Astrocyte (in vitro differentiated cells and primary cell): ENCODE results near the gene LRRC61. TPM values are rescaled to one million over a fixed set of nuclear protein-coding genes. Genes with fewer than 3 reads are reported as not detected.
A peak's percentile ranks its signal among the peaks of the same experiment; 100 is the strongest.

Experiments used
- DNase-seq: peaks from one replicate; pipeline ENCODE4 v3.0.0-alpha.2; 2010; ENCODE audit warnings: low read depth
- FAIRE-seq: peaks from 2 replicates; lab custom pipeline; 2011; peaks lifted over from hg19 to GRCh38; lab: Jason Lieb, UNC
- H2AFZ ChIP-seq: 2 replicates; pipeline ENCODE4 v1.6.0; 2012; ENCODE audit warnings: low read depth, low read length, inconsistent platforms
- H3K27ac ChIP-seq: 2 replicates; pipeline ENCODE4 v1.5.1; 2011; ENCODE audit warnings: low read depth, low read length, inconsistent platforms
- H3K27me3 ChIP-seq: 2 replicates; pipeline ENCODE4 v1.6.0; 2011; ENCODE audit warnings: low read length, inconsistent platforms; ENCODE audit not compliant: insufficient read depth
- H3K36me3 ChIP-seq: 2 replicates; pipeline ENCODE4 v1.5.1; 2011; ENCODE audit warnings: low read length, inconsistent platforms; ENCODE audit not compliant: insufficient read depth
- H3K4me1 ChIP-seq: 2 replicates; pipeline ENCODE4 v1.5.1; 2011; ENCODE audit warnings: low read length, inconsistent platforms; ENCODE audit not compliant: insufficient read depth
- H3K4me2 ChIP-seq: 2 replicates; pipeline ENCODE4 v1.6.0; 2012; ENCODE audit warnings: low read length, inconsistent platforms
- H3K4me3 ChIP-seq: 2 replicates; pipeline ENCODE4 v1.5.1; 2011; ENCODE audit warnings: low read depth, mild to moderate bottlenecking, low read length, inconsistent platforms; ENCODE audit not compliant: insufficient read depth
- H3K79me2 ChIP-seq: 2 replicates; pipeline ENCODE4 v1.6.0; 2012; ENCODE audit warnings: mild to moderate bottlenecking, low read length, inconsistent platforms; ENCODE audit not compliant: insufficient read depth
- H3K9ac ChIP-seq: 2 replicates; pipeline ENCODE4 v1.6.0; 2012; ENCODE audit warnings: mild to moderate bottlenecking, low read length, inconsistent platforms
- H3K9me3 ChIP-seq: 2 replicates; pipeline ENCODE4 v1.5.1; 2012; ENCODE audit warnings: low read depth, mild to moderate bottlenecking, low read length, inconsistent platforms; ENCODE audit not compliant: insufficient read depth
- H4K20me1 ChIP-seq: 2 replicates; pipeline ENCODE4 v1.6.0; 2012; ENCODE audit warnings: low read length, inconsistent platforms; ENCODE audit not compliant: insufficient read depth
- H3K27ac Mint-ChIP-seq: one replicate; pipeline ENCODE4 v1.8.0; 2021; ENCODE audit warnings: mild to moderate bottlenecking, mixed read lengths; ENCODE audit not compliant: unreplicated experiment
- H3K27me3 Mint-ChIP-seq: one replicate; pipeline ENCODE4 v1.8.0; 2021; ENCODE audit warnings: low read depth, mixed read lengths; ENCODE audit not compliant: unreplicated experiment
- H3K36me3 Mint-ChIP-seq: one replicate; pipeline ENCODE4 v1.8.0; 2021; ENCODE audit warnings: low read depth, mixed read lengths; ENCODE audit not compliant: unreplicated experiment
- H3K4me1 Mint-ChIP-seq: one replicate; pipeline ENCODE4 v1.8.0; 2021; ENCODE audit warnings: low read depth, mixed read lengths; ENCODE audit not compliant: unreplicated experiment
- H3K4me3 Mint-ChIP-seq: one replicate; pipeline ENCODE4 v1.8.0; 2021; ENCODE audit warnings: mild to moderate bottlenecking, moderate library complexity, mixed read lengths; ENCODE audit not compliant: unreplicated experiment
- H3K9me3 Mint-ChIP-seq: one replicate; pipeline ENCODE4 v1.8.0; 2021; ENCODE audit warnings: mild to moderate bottlenecking, mixed read lengths; ENCODE audit not compliant: unreplicated experiment
- CTCF ChIP-seq: IDR thresholded peaks from 2 replicates; pipeline ENCODE4 v1.5.1; 2011; ENCODE audit warnings: low read depth, mild to moderate bottlenecking, inconsistent platforms, low read length, moderate library complexity; ENCODE audit not compliant: insufficient read depth
- EZH2 ChIP-seq: IDR thresholded peaks from 2 replicates; pipeline ENCODE4 v1.6.1; 2012; ENCODE audit warnings: mild to moderate bottlenecking, low read length, inconsistent platforms; ENCODE audit not compliant: insufficient read depth
- total RNA-seq: library from RNA; stranded (reverse); gene quantifications from 2 replicates; pipeline ENCODE4 v1.2.1, GENCODE V29; 2021

Gene LRRC61
- total RNA-seq, 1 donor from 2014 or later: 0.45 TPM

- Histone ChIP-seq H3K27ac (no peak overlapping the region), H3K9ac (no peak overlapping the region), H4K20me1 (peaks cover 7% of the 10 kb centered on the region), H3K9me3 (no peaks in the 10 kb centered on the region), H3K27me3 (no peaks in the 10 kb centered on the region), H2AFZ (no peak overlapping the region), H3K36me3 (no peaks in the 10 kb centered on the region), H3K79me2 (no peaks in the 10 kb centered on the region), H3K4me3 (no peak overlapping the region), H3K4me2 (no peak overlapping the region), H3K4me1 (peaks cover 11% of the 10 kb centered on the region)
- Mint-ChIP-seq H3K36me3 (peaks cover 2% of the 10 kb centered on the region), H3K27ac (no peak overlapping the region), H3K4me3 (no peak overlapping the region), H3K9me3 (no peaks in the 10 kb centered on the region), H3K4me1 (peaks cover 10% of the 10 kb centered on the region), H3K27me3 (peaks cover 19% of the 10 kb centered on the region)
- DNase-seq (peak; percentile 83), FAIRE-seq (no peak)
- no peak for TF ChIP-seq EZH2
- TF ChIP-seq CTCF: no peak
Measured at GRCh38 chr7:150335108-150335773, 12.1 kb downstream of the LRRC61 start.

GRCh38 chr7:150335774-150336112 is 12.6 kb downstream of the LRRC61 start:
- no peak overlapping the region for H2AFZ ChIP-seq
- H3K27me3 Mint-ChIP-seq: peaks cover 21% of the 10 kb centered on the region

More at GRCh38 chr7:150335774-150336112, 12.6 kb downstream of the LRRC61 start:
- TF ChIP-seq EZH2: no peak
- TF ChIP-seq CTCF: no peak
- DNase-seq: no peak
- FAIRE-seq: no peak
- no peaks in the 10 kb centered on the region for H3K79me2 ChIP-seq
- Mint-ChIP-seq H3K36me3 (peaks cover 2% of the 10 kb centered on the region), H3K27ac (no peak overlapping the region), H3K9me3 (no peaks in the 10 kb centered on the region), H3K4me1 (peaks cover 11% of the 10 kb centered on the region), H3K4me3 (no peak overlapping the region)
- H3K4me2 ChIP-seq: no peak overlapping the region
- no peak overlapping the region for H3K27ac ChIP-seq
- no peaks in the 10 kb centered on the region for H3K9me3 ChIP-seq
- no peaks in the 10 kb centered on the region for H3K36me3 ChIP-seq
- H3K9ac ChIP-seq: no peak overlapping the region
- H3K4me3 ChIP-seq: no peak overlapping the region
- H3K27me3 ChIP-seq: no peaks in the 10 kb centered on the region
- peaks cover 7% of the 10 kb centered on the region for H4K20me1 ChIP-seq
- peaks cover 12% of the 10 kb centered on the region for H3K4me1 ChIP-seq
